ENCODE data around the gene TMEM45B. TPM values are rescaled to one million over a fixed set of nuclear protein-coding genes. Genes with fewer than 3 reads are reported as not detected.

TMEM45B gene
- polyA plus RNA-seq, 1 donor from 2014 or later = not detected

Small RNAs within 50 kb of the gene (small RNA-seq; reads per million reads assigned to genes)
- 0 reads per million in 3 experiments for gene AP003327.1

Other genes with a start within 250 kb of the TMEM45B start
- 26.6 and 26.7 TPM in 2 replicates for gene NFRKB, start 79.7 kb downstream of the TMEM45B start, polyA plus RNA-seq
- gene PRDM10, start 187.0 kb downstream of the TMEM45B start, polyA plus RNA-seq = 13.7 and 15.3 TPM in 2 replicates